HG02678 (cell line): ENCODE measurements around the gene CADM4.

ENCODE experiments used
- ATAC-seq: cut with Tn5 transposase; IDR thresholded peaks from one replicate; pipeline ENCODE4 v1.9.1; 2021; ENCODE audit warnings: mild to moderate bottlenecking, moderate library complexity; ENCODE audit not compliant: unreplicated experiment

CADM4 gene

GRCh38 chr19:43634872-43635560, 4.6 kb downstream of the CADM4 start:
- no peak for ATAC-seq

- no peak for ATAC-seq
These were observed 5.2 kb downstream of the CADM4 start for GRCh38 chr19:43634506-43634871.

DNA sequence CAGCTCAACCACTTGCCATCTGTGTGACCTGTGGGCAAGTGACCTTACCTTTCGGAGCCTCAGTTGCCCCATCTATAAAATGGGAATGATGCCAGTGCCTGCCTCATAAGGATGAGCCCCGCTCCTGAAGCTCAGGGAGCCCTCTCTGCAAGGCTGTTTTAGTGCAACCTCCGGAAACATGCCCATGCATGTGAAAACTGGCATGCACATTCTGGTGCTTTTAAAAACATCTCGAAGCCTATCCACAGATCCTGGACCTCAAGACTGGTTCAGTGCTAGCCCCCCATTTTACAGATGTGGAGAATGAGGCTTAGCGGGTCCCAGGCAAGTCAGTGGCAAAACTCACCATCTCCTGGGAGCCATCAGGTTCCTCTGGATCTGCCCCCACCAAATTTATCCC, 5.6 kb downstream of the CADM4 start:
- ATAC-seq = no peak

DNA sequence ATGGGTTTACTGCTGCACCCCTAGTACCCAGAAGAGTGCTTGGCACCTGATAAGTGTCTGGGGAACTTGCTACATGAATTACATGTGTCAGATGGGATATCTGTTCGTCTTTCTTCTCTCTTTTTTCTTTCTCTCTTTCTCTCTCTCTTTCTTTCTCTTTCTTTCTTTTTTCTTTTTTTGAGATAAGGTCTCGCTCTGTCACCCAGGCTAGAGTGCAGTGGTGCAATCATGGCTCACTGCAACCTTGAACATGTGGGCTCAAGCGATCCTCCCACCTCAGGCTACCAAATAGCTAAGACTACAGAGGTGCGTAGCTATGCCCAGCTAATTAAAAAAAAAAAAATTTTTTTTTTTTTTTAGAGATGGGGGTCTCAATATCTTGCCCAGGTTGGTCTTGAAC, 6.1 kb downstream of the CADM4 start:
- no peak for ATAC-seq

DNA sequence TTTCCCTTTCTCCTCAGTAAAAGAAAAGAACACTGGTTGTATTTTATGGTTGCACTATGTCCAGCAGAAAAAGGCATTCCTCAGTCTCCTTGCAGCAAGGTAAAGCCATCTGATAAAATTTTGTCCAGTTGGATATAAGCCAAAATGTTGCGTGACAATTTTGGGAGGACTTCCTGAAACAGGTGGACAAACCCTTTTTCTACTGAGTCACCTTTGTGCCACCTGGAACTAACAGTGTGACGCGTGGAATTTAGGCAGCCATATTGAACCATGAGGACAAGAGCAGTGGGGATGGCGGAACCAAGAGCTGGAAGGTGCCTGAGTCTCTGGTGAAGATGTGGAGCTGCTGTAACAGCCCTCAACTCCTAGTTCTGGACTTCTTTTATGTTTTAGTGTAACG, 8.2 kb downstream of the CADM4 start:
- ATAC-seq = no peak

DNA sequence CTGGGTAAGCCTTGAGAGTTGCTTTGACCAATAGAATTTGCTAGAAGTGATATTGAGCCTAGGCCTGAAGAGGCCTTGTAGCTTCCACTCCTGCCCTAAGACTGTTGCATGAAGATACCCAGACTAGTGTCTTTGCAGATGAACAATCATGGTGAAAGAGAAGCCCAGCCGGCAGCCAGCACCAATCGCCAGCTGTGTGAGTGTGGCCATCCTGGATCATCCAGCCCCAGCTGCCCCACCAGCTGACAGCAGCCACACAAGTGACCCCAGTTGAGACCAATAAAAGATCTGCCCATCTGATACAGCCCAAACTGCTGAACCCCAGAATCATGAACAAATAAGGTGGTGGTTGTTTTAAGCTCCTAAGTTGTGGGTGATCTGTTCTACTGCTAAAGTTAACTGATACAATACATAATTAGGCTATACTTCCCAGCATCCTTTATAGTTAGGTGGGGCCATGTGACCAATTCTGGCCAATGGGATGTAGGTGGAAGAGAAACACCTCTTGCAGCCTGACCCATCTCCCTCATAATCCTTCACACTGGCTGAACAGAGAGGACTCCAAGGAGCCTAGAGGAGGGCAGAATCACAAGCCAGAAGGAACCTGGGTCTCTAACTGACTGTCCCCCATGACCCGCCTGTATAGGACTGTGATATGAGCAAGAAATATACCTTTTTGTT, 10.9 kb downstream of the CADM4 start:
- no peak for ATAC-seq

GRCh38 chr19:43626838-43627237, 12.8 kb downstream of the CADM4 start:
- no peak for ATAC-seq

- no peak for ATAC-seq
These were observed 13.6 kb downstream of the CADM4 start for GRCh38 chr19:43625918-43626579.

- ATAC-seq = no peak
These were observed 14.7 kb downstream of the CADM4 start for GRCh38 chr19:43624933-43625332.

- no peak for ATAC-seq
These were observed 15.6 kb downstream of the CADM4 start for GRCh38 chr19:43623889-43624670.

DNA sequence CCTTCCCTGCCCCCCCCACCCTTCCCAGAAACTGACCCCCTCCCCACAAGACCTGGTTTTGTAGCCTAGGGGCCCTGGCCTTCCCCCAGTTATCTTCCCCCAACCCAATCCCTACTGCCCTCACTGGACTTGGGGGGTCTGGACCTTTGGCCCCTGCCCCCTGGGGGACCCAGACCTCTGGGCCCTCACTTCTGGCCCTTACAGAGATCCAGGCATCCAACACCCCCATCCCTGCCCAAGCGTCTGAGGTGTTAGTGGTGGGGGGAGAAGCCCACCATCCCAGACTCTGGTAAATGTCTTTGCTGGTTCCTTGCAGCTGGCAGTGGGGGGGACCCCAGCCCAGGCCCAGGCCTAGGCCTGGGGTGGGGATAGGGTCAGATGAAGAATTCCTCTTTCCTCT, 16.7 kb downstream of the CADM4 start:
- ATAC-seq = no peak

GRCh38 chr19:43622070-43622469, 17.6 kb downstream of the CADM4 start:
- no peak for ATAC-seq

GRCh38 chr19:43620061-43621001, 19.3 kb downstream of the CADM4 start:
- ATAC-seq = no peak

DNA sequence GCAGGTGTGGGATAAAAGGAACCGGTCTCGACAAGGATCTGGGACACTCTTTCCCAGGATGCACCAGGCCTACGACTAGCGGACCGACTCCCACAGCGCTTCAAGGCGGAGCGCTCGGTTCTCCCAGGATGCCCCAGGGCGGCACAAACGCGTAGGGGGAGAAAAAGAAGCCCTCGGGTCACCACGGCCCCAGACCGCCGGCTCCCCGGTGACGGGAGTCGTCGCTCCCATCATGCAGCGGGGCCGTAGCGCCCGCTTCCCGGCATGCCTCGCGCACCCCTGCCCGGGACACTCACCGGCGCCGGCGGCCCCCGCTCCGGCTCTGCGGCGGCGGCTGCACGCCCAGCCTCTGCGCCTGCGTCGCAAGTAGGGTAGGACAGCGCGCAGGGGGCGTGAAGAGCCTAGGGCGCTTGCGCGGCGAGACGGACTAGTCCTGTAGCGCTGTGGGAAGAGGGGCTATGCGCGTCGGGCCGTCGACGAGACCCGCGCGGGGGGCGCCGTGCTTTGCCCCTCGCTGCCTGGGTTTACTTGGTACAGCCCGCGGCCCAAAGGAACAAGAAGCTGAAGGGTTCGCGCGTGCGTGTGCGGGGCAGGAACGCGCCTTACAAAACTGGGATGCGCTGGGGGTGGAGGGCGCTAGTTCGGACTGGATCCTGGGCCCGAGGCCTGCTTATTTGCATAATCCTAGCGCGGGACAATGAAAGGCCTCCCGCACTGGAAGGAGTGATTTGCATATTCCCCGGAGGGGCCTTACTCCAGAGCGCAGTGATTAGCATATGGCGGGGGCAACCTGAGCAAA, 20.2 kb downstream of the CADM4 start, which contains the start of gene ZNF428:
Gene ZNF428 (minus strand): TSS at position 368 of the 799 bp plus-strand sequence. CDS start 5,325 bp downstream, outside the sequence.
- peak; percentile 79 for ATAC-seq

DNA sequence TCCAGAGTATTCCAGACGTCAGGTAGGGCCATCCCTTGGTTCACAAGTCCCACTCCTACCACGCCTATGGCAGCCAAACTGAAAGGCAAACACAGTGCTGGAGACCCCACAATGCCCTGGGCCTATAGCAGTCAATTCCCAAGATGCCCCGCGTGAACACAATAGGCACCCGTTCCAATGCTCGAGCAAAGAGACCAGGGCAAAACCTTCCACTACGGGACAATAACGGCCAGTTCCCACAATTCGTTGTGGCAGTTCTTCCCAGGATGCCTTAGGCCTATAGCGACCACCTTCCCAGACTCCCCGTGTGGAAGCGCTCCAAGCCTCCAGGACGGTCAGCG, 20.8 kb downstream of the CADM4 start:
- ATAC-seq = peak; percentile 18

DNA sequence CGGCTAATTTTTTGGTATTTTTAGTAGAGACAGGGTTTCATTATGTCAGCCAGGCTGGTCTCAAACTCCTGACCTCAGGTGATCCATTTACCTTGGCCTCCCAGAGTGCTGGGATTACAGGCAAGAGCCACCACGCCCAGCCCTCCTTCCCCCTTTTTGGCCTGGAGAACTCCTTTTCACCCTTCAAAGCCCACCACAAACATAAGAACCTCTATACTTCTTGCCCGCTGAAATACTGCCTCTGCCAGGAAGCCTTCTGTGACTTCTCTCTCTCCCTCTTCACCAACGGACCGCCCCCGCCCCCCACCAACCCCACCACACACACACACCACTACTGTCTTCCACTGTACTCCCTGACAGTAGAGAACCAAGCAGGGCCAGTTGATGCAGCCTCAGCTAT, 22.7 kb downstream of the CADM4 start:
- ATAC-seq = no peak

- no peak for ATAC-seq
These were observed 23.3 kb downstream of the CADM4 start for GRCh38 chr19:43616306-43616705.

- ATAC-seq = no peak
These were observed 27.3 kb downstream of the CADM4 start for GRCh38 chr19:43612374-43612773.

DNA sequence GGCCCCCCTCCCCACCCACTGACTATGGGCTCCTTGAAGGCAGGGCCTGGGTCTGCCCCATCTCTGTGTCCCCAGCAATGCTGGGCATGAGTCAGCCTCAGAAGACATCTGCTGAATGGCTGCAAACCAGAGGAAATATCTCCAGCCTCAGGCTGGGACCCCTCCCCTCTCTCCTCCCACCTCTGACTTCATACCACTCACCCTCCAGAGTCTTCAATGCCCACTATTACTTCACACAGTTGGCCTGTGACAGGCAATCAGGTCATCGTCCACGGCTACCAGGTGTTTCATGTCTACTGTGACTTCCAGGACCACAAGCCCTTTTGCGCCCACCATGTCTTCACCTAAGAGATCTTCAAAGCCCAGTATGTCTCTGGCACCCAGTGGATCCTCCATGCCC, 27.9 kb downstream of the CADM4 start, which contains the start of gene SRRM5:
Gene SRRM5 (plus strand): TSS at position 301 of the 400 bp plus-strand sequence. CDS start 34 bp downstream, at position 335.
- ATAC-seq = no peak
